Transverse colon (tissue), 4 donors: ENCODE data around the gene PSG2.
"Not testable (repeated sequence)": the region's sequence is repeated elsewhere in the genome, so short reads cannot be mapped to it uniquely, and the experiment has no call there.

Source experiments
- EP300 ChIP-seq: sonication (generic); formaldehyde crosslinking; IDR thresholded peaks from one replicate; pipeline ENCODE4 v1.6.1; 2017; ENCODE audit warnings: antibody characterized with exemption, low read depth
- POLR2A ChIP-seq: fragments of 450-650 bp; IDR thresholded peaks from one replicate; pipeline ENCODE4 v1.6.1; 2016; ENCODE audit warnings: antibody characterized with exemption, mild to moderate bottlenecking, moderate library complexity
- POLR2AphosphoS5 ChIP-seq, 3 donors: sonication (generic); formaldehyde crosslinking; IDR thresholded peaks; one replicate each; pipeline ENCODE4 v1.6.1; 2016; ENCODE audit warnings: antibody characterized with exemption in 3 of 3
- TF ChIP-seq, protein P1 (sequence below), 5 experiments: fragments of 200-600 bp in 3 of 5; fragments of 450-650 bp in 2 of 5; sonication (generic) in 3 of 5; IDR thresholded peaks; 1 replicate in 2 of 5; 2 replicates in 3 of 5; pipeline ENCODE4 v1.5.1; 2016 to 2017; ENCODE audit warnings: antibody characterized with exemption in 5 of 5, inconsistent platforms in 3 of 5, mild to moderate bottlenecking in 2 of 5, moderate library complexity in 1 of 5

DNA sequence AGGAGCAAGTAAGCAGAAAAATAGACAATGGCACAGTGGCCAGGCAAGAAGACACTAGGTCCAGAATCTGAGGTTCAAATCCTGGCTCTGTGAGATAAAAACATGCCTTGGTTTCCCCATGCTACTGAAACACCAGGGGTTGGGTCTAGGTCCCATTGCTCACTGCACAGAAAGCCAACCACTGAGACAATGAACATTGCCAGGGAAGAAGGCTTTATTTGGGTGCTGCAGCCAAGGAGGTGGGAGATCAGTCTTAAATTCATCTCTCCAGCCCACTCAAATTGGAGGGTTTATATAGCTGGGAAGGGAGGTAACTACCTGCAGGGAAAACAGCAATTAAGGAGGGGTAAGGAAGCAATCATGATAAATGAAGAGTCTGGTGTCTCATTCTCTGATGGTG lies 32.6 kb upstream of the PSG2 start:
- TF ChIP-seq, protein P1, sequence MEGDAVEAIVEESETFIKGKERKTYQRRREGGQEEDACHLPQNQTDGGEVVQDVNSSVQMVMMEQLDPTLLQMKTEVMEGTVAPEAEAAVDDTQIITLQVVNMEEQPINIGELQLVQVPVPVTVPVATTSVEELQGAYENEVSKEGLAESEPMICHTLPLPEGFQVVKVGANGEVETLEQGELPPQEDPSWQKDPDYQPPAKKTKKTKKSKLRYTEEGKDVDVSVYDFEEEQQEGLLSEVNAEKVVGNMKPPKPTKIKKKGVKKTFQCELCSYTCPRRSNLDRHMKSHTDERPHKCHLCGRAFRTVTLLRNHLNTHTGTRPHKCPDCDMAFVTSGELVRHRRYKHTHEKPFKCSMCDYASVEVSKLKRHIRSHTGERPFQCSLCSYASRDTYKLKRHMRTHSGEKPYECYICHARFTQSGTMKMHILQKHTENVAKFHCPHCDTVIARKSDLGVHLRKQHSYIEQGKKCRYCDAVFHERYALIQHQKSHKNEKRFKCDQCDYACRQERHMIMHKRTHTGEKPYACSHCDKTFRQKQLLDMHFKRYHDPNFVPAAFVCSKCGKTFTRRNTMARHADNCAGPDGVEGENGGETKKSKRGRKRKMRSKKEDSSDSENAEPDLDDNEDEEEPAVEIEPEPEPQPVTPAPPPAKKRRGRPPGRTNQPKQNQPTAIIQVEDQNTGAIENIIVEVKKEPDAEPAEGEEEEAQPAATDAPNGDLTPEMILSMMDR (IDR thresholded peaks at IDR 0.05), result not testable (repeated sequence)
- not testable (repeated sequence) for TF ChIP-seq POLR2AphosphoS5 (IDR thresholded peaks at IDR 0.05); POLR2A; EP300
